NCI-H146 treated with DMSO at 0.1 percent for 48 hours (cell line): ENCODE data around the gene LIPC.

Experiments used
- DNase-seq: peaks from one replicate; lab custom pipeline; 2025; ENCODE audit not compliant: unreplicated experiment; lab: John Stamatoyannopoulos, UW

LIPC gene

DNA sequence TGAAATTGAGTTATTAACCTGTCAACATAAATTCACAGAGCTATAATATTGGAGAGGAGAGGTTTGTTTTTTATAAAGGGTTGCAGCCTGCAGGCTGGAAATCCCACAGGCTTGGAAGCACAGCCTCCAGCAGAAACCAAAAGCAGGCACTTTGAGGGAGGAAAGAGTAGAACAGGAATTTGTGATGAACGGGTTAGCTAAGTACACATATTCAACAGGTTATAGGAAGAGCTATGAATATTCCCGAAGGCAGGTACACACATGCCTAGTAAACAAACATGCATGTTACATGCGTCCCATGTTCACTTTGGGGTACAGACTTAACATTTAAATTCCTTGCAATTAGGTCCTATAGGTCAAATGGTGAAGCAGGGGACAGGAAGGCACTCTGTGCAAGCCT lies 25.9 kb upstream of the LIPC start:
- DNase-seq: no peak

DNA sequence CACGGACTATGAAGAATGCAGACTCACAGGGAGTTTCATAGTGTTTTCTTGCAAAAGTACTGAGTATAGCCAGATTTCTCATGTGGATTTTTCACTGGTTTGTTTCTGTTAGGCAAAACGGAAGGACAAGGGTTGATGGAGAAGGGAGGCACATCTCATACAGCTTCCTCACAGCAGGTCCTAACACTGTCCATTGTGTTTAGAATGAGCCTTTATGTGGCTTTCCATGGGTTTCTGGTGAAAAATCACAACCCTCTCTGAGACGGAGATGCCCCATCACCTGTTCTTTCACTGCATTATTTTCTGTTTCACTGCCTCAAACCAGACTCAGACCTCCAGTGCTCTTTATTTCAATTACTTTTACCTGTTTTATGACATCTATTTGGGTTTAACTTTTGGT lies 25.0 kb upstream of the LIPC start:
- no peak for DNase-seq

DNA sequence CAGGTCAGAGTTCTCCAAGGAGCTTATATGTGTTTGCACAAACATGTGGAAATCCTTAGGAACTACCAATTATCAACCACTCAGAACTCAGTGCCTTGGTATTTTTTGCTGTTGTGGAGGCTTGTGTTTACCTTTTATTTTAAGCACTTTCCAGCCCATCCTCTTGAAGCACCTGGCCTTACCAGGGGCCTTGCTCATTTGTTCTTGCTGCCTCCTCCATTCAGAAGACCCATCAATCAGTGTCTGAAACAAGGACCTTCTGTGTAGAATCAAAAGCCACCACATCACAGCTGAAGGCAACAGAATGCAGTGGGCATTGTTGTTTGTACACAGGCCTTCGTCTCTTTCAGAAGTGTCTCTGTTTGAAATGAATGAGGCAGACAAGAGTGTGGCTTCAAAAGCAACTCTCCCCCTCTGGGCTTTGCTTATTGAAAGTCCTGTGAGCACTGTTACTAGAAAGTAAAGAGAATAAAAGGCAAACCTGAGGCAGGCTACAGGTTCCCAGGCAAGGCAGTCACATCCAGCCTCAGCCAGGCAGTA lies 24.5 kb upstream of the LIPC start:
- DNase-seq: no peak

DNA sequence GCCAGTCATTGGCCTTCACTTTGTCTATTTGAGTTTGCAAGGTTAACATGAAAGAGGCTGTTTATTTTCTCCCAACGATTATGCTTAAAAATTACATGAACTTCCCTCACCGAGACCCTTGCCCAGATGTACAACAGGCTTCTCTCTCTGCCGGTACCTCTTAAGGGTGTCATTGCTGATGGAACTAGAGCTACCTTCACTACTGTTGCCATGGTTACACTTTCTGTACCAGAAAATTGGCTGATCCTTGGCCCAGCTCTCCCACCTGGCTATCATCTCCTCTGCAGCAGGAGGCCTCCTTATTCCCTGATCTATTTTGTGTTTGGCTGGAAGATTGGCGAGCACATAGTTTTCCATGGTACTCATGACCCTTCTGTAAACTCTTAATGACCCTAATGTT lies 24.0 kb upstream of the LIPC start:
- DNase-seq: no peak

DNA sequence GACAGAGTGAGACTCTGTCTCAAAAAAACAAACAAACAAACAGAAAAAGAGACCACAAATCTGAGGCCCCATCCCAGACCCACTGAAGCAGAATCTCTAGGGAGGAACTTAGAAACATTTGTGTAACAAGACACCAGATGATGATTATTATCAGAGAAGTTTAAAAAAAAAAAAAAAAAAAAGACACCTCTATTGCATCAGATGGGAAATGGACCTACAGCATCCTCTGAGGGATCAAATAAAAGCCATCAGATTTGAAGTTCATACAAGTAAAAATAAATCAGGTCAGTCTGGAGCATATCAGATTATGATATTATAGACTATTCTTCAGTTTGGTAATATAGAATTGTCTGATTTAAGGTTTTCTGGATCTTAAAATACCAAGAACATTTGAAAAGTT lies 21.9 kb upstream of the LIPC start:
- no peak for DNase-seq

DNA sequence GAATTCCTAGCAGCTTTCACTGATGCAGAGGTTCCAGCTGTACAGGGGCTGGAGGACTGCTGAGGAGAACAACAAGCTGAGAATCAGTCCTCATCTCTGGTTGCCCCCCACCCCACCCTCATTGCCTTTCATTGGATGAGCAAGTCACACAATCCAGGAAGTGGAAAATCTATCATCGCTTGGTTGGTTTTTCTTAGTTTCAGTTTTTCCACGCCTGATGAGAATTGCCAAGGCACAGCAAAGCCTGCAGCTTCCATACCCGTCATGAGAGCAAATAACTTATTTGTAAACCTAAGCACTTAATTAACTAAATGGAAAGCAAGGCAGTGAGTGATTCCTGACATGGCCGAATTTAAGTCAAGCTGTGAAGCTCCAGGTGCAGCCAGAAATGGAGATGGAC lies 21.4 kb upstream of the LIPC start:
- DNase-seq: no peak

DNA sequence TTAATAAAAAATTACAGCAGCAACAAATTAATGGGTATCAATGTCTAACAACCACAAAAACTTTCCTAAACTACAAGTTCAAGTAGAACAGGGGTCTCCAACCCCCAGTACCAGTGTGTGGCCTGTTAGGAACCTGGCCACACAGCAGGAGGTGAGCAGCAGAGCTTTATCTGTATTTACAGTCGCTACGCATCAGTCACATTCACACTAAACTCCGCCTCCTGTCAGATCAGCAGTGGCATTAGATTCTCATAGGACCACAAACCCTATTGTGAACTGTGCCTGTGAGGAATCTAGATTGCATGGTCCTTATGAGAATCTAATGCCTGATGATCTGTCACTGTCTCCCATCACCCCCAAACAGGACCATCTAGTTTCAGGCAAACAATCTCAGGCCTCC lies 18.5 kb upstream of the LIPC start:
- DNase-seq: no peak

DNA sequence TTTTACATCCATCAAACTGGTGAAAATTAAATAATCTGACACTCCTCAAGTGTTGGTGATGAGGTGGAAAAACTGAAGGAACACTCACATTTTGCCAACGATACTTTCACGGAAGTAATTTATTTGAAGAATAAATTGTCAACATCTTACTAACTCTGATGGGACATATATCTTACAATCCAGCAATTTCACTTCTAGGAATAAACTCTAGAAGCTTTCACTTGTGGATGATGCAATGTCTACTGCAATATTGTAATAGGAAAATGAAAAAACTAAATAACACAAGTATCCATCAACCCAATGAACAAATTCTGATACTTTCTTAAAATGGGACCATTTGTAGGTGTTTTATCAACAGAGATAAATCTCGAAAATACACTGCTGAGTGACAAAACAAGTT lies 16.2 kb upstream of the LIPC start:
- no peak for DNase-seq

DNA sequence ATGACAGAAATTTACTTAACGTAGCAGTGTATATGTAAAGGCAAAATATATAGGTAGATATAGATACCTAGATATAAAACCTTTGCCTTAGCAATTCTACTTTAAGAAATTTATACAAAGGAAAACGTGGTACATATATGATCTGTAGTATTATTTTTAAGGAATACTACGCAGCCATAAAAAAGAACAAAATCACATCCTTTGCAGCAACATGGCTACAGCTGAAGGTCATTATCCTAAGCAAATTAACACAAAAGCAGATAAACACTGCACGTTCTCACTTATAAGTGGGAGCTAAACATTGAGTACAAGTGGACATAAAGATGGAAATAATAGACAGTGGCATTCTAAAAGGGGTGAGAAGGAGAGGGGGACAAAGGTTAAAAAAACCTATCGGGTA lies 14.8 kb upstream of the LIPC start:
- no peak for DNase-seq

DNA sequence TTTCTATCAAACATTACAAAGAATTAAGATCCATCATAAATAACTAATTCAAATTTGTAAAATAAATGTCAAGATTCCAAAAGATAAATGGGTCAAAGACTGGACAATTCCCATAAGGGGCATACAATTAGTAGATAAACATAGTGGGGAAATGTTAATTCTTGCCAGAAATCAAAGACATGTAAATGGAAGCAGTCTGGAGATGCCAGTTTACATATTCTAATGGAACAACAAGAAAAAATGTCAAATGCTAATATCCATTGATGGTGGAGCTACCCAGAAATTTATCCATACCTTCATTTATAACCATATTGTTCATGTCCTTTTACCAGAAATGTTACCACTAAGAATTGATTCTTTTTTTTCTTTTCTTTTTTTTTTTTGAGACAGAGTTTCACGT lies 13.7 kb upstream of the LIPC start:
- no peak for DNase-seq

DNA sequence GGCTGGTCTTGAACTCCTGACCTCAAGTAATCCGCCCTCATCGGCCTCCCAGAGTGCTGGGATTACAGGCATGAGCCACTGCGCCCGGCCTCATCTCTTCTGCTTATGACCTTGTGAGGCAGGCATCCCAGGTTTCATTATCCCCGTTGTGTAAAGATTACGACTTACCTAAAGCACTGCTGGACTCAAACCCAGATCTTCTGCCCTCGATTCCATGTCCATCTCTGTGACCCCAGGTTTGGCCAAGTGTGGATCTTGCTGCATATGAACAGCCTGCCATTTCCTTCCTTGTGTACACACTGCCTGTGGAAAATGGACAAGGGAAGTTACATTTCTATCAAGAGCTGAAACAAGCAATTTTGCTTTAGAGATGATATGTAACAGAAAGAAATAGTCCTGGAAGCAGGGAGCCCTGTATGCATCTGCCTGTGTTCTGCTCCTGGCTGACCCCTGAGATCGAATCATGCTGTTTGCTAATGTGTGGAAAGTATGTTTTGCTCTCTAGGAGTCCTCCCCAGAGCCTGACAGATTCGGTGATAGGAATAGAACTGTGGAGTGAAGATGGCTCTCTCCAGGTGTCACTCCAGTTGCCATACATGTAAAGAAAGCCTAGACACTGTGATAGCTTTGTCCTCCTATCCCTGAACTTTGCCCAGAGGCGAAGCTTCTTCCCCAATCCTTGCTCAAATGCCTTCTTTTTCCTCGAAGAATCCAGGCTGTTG lies 11.8 kb upstream of the LIPC start:
- DNase-seq: no peak

DNA sequence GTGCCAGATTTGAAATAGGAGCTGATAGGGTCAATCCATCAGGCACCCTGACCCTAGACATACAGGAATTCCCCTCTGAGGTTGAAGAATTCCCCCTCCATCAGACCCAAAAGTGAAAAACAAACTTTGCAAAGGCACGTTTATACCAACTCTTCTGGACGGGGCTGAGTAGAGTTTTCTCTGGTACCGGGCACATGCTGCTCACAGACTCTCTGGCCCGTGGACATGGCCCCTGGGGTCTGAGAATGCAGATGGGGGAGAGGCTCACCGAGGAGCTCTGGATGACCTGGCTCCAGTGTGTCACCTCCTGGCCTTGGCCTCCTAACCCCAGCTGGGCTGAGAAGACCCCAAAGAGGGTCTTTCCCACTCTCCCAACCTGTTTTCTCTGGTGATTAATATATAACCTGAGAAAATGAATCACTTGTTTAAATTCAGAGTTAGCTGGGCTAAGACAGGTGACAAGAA lies 11.2 kb upstream of the LIPC start:
- DNase-seq: no peak

DNA sequence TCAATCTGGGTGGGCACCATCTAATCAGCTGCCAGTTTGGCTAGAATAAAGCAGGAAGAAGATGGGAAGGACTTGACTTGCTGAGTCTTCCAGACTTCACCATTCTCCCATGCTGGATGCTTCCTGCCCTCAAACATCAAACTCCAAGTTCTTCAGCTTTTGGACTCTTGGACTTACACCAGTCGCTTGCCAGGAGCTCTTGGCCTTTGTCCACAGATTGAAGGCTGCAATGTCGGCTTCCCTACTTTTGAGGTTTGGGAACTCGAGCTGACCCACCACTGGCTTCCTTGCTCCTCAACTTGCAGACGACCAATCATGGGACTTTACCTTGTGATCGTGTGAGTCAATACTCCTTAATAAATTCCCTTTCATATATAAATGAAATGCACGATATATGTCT lies 8.6 kb upstream of the LIPC start:
- DNase-seq: no peak

DNA sequence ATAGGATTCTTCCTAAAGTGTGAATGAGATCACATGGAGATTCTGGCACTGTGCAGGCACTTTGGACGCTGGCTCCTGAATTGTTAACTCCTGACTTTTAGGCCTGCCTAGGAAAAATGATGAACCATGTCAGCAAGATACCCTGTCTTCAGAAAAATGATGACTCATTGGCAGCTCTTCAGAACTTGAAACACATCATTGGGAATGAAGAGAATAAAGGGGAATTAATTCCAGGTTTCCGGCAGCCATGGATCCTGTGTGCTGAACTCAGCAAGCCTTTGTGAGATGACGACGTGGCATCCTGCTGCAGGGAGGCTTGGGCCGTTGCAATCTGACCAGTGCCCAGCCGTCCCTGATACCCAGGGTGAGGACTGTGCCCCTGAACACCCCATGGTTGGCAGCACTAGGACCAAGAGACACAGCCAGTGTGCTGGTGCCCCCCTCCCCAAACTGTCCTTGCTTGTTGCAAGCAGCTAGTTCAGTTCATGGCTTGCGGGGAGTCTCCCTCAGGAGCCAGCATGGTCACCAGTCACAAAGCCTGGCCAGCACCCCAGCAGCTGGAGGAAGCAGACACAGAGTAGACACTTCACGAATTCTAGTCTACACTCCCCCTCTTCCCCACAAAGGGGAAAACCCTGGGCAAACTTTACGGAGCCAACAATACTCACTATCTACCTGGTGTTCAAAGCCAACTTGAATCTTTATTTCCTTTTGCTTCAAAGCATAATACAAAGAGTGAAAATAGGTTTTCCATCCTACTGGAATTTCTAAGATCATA lies 7.8 kb upstream of the LIPC start:
- DNase-seq: no peak

DNA sequence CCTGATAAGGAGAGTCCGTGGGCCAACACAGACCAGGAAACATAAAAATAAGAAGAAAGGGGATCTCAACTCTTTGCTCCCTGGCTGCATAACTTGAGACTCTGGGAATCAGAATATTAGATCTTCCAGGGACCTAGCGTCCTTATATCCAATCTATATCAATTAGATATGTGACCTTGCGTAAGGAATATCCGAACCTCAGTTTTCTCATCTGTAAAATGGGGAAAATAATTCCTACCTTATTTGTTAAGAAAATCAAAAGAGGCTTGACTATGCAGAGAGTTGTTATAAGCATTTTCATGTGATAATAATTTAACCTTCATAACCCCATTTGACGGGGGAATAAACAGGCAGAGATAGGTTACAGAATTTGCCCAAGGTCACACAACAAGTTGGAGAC lies 7.1 kb upstream of the LIPC start:
- no peak for DNase-seq

DNA sequence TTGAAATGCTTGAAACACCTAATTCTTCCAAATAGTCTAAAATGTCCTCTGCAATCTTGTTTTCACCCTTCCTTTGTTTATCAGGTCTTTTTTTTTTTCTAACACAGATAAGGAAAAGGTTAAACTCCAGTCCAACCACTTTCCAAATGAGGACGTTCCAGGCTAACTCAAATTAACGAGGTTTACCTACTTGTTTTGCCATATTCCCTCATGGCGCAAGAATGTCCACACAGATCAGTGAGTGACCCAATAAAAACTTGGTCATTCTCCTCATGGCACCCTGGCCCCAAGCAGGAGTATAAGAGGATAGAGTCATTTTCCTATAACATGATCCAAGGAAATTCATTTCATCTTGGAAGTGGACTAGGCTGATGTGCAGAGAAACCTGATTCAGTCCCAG lies 6.6 kb upstream of the LIPC start:
- no peak for DNase-seq

DNA sequence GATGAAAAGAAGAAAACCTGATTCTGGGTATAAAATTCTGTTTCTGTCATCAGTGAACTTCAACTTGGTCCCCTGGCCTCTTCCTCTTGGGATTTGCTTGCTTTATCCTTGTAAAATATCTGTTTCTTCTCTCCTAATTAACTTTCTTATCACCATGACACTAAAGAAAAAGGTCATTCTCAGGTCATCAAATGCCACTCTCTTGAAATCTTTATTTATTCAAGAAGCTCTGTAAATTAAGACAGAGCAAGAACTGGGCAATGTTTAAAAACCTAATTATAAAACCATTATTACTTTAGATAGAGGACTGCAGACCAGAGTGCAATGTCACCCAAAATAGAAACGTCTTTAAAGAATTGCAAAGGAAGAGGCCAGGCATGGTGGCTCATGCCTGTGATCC lies 6.0 kb upstream of the LIPC start:
- DNase-seq: no peak

DNA sequence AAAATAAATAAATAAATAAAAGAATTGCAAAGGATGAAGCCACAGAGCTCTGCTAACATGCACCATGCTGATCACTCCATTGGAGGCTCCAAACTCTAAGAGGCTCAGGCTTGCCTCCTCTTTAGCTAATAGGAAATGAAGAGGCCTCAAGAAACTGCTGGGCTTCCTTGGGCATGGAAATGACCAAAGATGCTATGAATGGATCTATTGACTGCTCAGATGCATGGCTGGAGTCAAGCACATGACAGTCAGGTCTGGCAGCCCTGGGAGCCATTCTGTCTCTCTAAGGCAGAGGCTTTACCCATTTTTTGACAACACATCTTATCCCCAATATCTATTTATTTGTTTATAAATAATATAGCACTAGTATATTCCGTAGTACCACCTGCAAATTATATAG lies 5.3 kb upstream of the LIPC start:
- no peak for DNase-seq

DNA sequence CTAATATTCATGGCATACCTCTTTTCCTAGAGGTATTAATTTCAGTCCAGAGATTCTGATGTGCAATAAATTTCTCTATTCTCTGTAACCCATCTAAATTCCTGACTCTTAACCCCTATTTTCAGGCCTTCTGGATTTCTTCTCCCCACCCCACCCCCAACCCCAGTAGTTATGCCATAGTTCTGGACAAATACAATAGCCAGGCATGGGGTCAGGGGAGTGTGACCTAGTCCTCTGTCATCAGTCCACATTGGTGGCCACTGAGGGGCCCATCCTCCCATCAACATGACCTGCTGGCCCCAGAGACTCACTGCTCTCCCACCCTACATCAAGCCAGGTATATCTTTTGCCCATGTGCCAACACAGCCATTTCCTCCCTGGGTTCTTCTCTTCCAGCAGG lies 3.8 kb upstream of the LIPC start:
- no peak for DNase-seq

DNA sequence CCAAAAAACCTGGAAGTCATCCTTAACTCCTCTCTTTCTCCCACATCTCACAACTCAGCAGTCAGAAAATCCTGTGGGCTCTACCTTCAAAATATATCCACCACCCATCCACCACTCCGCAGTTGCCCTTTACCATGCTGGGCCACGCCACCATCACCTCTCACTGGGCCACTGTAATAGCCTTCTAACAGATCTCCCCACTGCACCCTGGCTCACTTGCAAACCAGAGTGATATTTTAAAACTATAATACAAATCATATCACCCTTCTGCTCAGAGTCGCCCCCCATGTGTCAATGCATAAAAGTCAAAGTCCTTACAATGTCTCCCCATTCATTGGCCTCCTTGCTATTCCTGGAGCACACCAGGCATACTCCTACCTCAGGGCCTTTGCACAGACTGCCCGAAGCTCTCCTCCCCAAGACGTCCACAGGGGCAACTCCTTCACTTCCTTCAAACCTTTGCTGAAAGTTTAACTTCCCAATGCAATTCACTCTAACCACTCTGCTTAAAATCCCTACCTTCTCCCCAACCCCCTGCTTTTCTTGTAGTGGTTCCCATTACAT lies 1.5 kb upstream of the LIPC start:
- DNase-seq: no peak

DNA sequence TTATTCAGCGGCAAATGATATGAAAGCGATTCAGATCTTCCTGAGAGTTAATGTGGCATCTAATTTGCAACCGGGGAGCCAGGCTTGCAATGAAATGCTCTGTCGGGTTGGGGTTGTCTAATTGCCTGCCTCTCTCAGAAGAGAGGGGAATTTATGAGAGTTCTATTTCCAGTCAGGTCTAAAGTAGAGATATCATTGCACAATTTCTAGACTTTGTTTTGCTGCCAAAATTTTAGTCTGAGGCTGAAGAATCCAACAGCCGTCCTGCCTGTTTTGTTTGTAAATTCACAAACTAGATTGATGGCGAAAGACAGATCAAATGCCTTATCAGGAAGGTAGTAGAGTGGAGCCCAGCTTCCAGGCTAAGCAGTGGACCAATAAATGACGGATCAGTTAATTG lies 610 bp downstream of the LIPC start:
- no peak for DNase-seq
